ENCODE data around the gene ADGRD2.
A peak's percentile ranks its signal among the peaks of the same experiment; 100 is the strongest.
"Not testable (repeated sequence)": the region's sequence is repeated elsewhere in the genome, so short reads cannot be mapped to it uniquely, and the experiment has no call there.

The ADGRD2 gene

DNA sequence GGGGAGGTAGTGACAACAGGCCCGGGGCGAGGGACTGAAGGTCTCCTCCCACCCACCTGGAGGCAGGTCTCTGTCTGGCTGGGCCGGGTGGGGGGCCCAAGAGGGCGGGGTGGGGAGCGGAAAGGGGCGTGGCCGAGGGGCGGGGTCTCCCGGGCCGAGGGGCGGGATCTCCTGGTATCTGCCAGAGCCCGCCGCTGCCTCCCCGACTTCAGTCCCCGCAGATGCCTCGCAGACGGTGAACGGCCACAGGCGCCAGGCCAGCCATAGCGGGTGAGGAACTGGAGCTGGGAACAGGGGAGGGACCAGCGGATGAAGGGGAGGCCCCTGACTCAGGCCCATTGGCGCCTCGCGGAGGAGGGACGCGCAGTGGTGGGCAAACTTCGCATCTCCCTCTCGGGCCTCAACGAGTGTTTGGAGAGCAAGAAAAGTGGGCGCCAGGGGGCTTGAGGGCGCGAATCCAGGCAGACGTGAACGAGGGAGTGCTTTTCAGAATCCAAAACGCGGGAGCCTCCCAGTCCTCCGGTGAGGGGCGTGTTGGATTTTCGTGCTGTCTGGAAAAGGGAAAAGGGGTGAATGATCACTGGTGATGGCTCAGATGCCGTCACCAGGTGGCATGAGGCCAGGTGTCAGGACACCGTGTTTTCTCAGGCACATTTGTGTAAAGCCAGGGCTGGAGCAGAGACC, at the start of gene ADGRD2:
ADGRD2 (plus strand) TSS at position 211 of the 684 bp plus-strand sequence. CDS start 1,216 bp downstream, outside the sequence.
- DNase-seq = peak in 1 of 56 donors; percentile 23

DNA sequence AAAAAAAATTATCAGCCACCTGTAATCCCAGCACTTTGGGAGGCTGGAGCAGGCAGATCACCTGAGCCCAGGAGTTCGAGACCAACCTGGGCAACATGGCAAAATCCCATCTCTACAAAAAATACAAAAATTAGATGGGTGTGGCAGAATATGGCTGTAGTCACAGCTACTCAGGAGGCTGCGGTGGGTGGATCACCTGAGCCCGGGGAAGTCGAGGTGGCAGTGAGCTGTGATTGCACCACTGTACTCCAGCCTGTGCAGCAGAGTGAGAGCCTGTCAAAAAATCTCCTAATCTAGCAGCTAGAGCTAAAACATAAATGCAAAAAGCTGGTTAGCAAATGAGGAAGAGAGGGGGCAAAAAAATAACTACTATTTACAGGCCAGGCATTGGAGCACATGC, 47.0 kb upstream of the ADGRD2 start:
- DNase-seq = no peak

GRCh38 chr9:124409410-124409809, 40.8 kb upstream of the ADGRD2 start:
- DNase-seq = no peak

GRCh38 chr9:124410321-124410913, 39.8 kb upstream of the ADGRD2 start:
- no peak for DNase-seq

DNA sequence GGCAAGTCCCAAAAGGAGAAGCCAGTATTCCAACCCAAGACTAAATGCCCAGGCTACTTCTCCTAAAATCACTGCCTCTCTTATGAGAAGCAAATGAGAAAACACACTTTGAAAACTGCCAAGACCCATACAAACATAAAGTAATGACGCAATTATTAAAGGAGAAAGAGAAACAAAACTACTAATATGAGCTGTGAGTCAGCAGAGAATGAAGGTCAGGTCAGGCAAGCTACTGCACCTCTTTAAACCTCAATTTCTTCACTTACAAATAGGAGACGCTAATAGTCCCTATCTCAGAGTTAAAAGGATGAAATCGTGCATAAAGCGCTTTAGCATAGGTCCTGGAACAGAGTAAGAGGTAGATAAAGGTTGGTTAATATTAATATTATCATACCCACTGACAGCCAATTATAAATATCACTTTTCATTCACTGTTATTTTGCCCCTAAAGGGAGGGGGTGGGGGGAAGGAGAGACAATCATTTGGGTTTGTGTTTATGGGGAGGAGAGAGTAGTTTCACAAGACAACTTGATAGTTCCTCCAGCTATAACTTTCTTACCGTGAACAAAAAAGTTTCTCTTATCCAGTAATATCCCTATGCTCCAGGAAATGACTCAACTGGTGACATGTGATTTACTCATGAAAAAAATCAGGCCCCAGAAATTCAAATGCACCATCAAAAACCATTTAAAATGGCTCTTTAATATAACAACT, 38.6 kb upstream of the ADGRD2 start:
- DNase-seq = no peak

DNA sequence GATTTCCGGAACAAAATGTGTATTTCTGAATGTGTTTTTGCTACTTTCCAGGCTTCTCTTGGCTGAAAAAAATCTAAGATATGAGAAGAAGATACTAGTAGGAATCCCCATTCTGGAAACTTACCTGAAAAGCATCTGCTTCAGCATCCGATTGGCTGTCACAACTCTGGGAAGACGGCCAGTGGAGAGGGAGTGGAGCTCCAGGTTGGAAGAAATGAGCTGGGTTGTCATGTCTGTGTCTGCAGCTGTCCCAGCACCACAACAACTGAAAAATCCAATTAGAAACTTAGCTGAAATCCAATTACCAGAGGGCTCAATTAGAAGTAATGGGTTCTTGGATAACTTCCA, 38.0 kb upstream of the ADGRD2 start:
- no peak for DNase-seq

DNA sequence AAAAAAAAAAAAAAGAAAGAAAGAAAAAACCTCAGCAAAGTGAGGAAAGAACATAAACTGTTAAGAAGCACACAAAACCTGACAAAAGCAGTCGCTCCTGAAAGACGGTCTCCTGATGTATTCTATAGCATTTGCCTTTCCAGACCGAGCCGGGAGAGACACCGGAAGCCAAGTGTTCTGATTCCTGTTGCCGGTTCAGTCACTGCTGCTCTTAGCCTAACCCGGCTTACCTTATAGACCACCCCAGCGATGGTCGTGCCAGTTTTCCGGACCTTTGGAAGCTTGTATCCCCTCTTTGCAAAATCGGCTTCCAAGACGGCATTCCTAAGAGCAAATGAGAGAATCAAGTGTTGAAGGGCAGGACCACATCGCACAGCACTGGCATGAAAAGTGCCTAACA, 35.6 kb upstream of the ADGRD2 start:
- no peak for DNase-seq

- peak; percentile 51 to 96 (median 89) for DNase-seq
Measured at GRCh38 chr9:124415102-124415851, 35.0 kb upstream of the ADGRD2 start, which contains the start of gene PSMB7. Gene PSMB7, minus strand, starts transcription at chr9:124415442. Its CDS starts 17 bp downstream, at chr9:124415425.

DNA sequence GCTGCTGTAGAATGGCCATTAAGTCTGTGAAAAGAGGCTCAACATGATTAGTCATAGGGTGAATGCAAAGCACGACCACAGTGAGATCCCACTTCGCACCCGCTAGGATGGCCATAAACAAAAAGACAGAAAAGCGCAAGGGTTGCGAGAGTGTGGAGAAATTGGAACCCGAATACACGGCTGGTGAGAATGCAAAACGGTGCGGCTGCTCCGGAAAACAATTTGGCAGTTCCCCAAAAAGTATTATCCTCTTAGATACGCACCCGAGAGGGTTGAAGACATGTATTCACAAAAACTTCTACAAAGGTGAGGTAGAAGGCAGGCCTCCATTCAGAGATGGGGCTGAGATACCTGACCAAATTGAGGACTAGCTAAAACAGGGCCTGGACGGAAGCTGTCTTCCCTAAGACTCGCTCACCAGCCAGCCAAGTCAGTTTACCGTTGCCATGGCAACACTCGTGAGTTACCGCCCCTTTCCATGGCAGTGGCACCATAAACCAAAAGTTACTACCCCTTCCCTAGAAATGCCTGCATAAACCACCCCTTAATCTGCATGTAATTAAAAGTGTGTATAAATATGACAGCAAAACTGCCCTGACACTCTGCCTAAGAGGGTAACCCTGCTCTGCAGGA, 34.3 kb upstream of the ADGRD2 start:
- DNase-seq = no peak

GRCh38 chr9:124419832-124420489, 30.3 kb upstream of the ADGRD2 start:
- peak in 1 of 56 donors; percentile 17 for DNase-seq

- DNase-seq = peak in 17 of 56 donors; percentile 7 to 48 (median 31)
Measured at GRCh38 chr9:124420991-124421543, 29.2 kb upstream of the ADGRD2 start.

- DNase-seq = no peak
Measured at GRCh38 chr9:124423155-124423554, 27.1 kb upstream of the ADGRD2 start.

GRCh38 chr9:124423591-124423990, 26.7 kb upstream of the ADGRD2 start:
- peak in 8 of 56 donors; percentile 16 to 68 (median 27) for DNase-seq

DNA sequence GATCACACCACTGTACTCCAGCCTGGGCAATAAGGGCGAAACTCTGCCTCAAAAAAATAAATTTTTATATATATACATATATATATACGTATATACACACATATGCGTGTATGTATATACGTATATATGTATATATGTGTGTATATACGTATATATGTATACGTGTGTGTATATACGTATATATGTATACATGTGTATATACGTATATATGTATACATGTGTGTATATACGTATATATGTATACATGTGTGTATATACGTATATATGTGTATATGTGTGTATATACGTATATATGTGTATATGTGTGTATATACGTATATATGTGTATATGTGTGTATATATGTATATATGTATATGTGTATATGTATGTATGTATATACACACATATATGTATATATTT, 24.5 kb upstream of the ADGRD2 start:
- not testable (repeated sequence) for DNase-seq

GRCh38 chr9:124426361-124426760, 23.9 kb upstream of the ADGRD2 start:
- DNase-seq = no peak

- DNase-seq = no peak
Measured at GRCh38 chr9:124427281-124427680, 23.0 kb upstream of the ADGRD2 start.

GRCh38 chr9:124428751-124429529, 21.3 kb upstream of the ADGRD2 start:
- DNase-seq = peak in 2 of 56 donors; percentile 11 to 23

- DNase-seq = no peak
Measured at GRCh38 chr9:124429530-124429867, 20.8 kb upstream of the ADGRD2 start.

- no peak for DNase-seq
Measured at GRCh38 chr9:124436320-124436719, 13.9 kb upstream of the ADGRD2 start.

- no peak for DNase-seq
Measured at GRCh38 chr9:124437086-124437485, 13.2 kb upstream of the ADGRD2 start.

Data from amygdala (tissue), 56 donors.